ENCODE data around the gene ZEB2. TPM values are rescaled to one million over a fixed set of nuclear protein-coding genes. Genes with fewer than 3 reads are reported as not detected.

The ZEB2 gene
- total and polyA plus RNA-seq, 2 donors (not counting 3 experiments of a cell fraction or from before 2014, with no cell fraction given), result 17.9 to 49.6 TPM

- ChIA-PET CTCF (interaction anchor here (1.8 kb wide), 1 partner anchor 1239 kb away, joined by 5 read pairs; no protein-coding TSS in a partner anchor), POLR2A (no interaction called here)
- H2AFZ ChIP-seq (ENCODE audit: low read depth, low read length), result peak overlapping the region; percentile 4
- no peaks in the 10 kb centered on the region for H3K27me3 ChIP-seq (ENCODE audit: control insufficient read depth in 2 of 2, insufficient read depth in 2 of 2, low read length in 2 of 2)
- H3K36me3 ChIP-seq (ENCODE audit: control insufficient read depth in 2 of 2, extremely low read depth in 1 of 2, insufficient read depth in 2 of 2, low read length in 2 of 2), result no peaks in the 10 kb centered on the region
- dilution Hi-C loops (cut with MboI; ENCODE audit: extremely low pct_ligation_motif_present, low sequenced_read_pairs), result loop anchor here (25.0 kb wide), 1 partner anchor 151 kb away; no protein-coding TSS in a partner anchor
- TF ChIP-seq MAX (IDR thresholded peaks at IDR 0.05; ENCODE audit: insufficient read depth, insufficient read length) (no peak), CTCF (IDR thresholded peaks at IDR 0.05; ENCODE audit: extremely low read depth in 1 of 2, insufficient read depth in 1 of 2, low read depth in 1 of 2, low read length in 2 of 2) (no peak), MYC (IDR thresholded peaks at IDR 0.05; ENCODE audit: low read depth, low read length) (no peak), POLR2AphosphoS5 (IDR thresholded peaks at IDR 0.05; ENCODE audit: insufficient read depth, low read depth, low read length) (no peak)
- no TSS peak for BruUV-seq (replicated peaks)
- no peaks in the 10 kb centered on the region for H3K9me3 ChIP-seq (replicated peaks; ENCODE audit: control insufficient read depth, insufficient read depth, low read length)
- H3K79me2 ChIP-seq (ENCODE audit: control insufficient read depth, insufficient read depth, low read length), result peaks cover 93% of the 10 kb centered on the region
- H3K9ac ChIP-seq (replicated peaks; ENCODE audit: extremely low read depth, insufficient read depth, low read length), result peak overlapping the region; percentile 44
- no peak for FAIRE-seq
- peaks cover 48% of the 10 kb centered on the region for H3K4me1 ChIP-seq (ENCODE audit: control insufficient read depth, extremely low read depth, insufficient read depth, low read length)
- peak overlapping the region in 1 of 3 experiments; percentile 75 for H3K4me3 ChIP-seq (replicated peaks in 1 of 3; ENCODE audit: insufficient read depth in 1 of 3, low read depth in 1 of 3, low read length in 3 of 3)
- DNase-seq (ENCODE audit: low read depth, low spot score), result peak; percentile 48
- no peaks in the 10 kb centered on the region for H4K20me1 ChIP-seq (replicated peaks; ENCODE audit: control insufficient read depth, extremely low read depth, insufficient read depth, low read length)
- intact Hi-C loops (cut with micrococcal nuclease), result loop anchor here (10.0 kb wide), 4 partner anchors 419 to 1801 kb away; no protein-coding TSS in a partner anchor
- peak overlapping the region; percentile 42 for H3K27ac ChIP-seq (ENCODE audit: insufficient read depth, low read depth, low read length)
- H3K9me1 ChIP-seq (replicated peaks; ENCODE audit: control insufficient read depth, extremely low read depth, insufficient read depth, low read length), result no peaks in the 10 kb centered on the region
- H3K4me2 ChIP-seq (ENCODE audit: insufficient read depth, low read length), result peak overlapping the region; percentile 71
These were observed 6.4 kb downstream of the ZEB2 start for GRCh38 chr2:144513388-144514101.

All from endothelial cell of umbilical vein (primary cell).